SKM-1 (cell line): ENCODE results near the gene KNCN.

Experiments used
- DNase-seq: peaks from one replicate; lab custom pipeline; 2025; ENCODE audit not compliant: unreplicated experiment; lab: John Stamatoyannopoulos, UW

The KNCN gene

GRCh38 chr1:46506470-46507219 is 44.8 kb downstream of the KNCN start:
- no peak for DNase-seq

GRCh38 chr1:46503421-46503820 is 48.0 kb downstream of the KNCN start:
- no peak for DNase-seq

GRCh38 chr1:46501528-46501927 is 49.9 kb downstream of the KNCN start:
- no peak for DNase-seq

GRCh38 chr1:46497665-46498064 is 53.8 kb downstream of the KNCN start:
- DNase-seq = no peak

GRCh38 chr1:46497020-46497419 is 54.4 kb downstream of the KNCN start:
- DNase-seq = no peak

GRCh38 chr1:46496505-46496904 is 54.9 kb downstream of the KNCN start:
- DNase-seq = no peak

- DNase-seq = no peak
These were observed 55.7 kb downstream of the KNCN start for GRCh38 chr1:46495778-46496177.
